Measurements from ENCODE around the gene SYMPK.
A peak's percentile ranks its signal among the peaks of the same experiment; 100 is the strongest.

Gene SYMPK

DNA sequence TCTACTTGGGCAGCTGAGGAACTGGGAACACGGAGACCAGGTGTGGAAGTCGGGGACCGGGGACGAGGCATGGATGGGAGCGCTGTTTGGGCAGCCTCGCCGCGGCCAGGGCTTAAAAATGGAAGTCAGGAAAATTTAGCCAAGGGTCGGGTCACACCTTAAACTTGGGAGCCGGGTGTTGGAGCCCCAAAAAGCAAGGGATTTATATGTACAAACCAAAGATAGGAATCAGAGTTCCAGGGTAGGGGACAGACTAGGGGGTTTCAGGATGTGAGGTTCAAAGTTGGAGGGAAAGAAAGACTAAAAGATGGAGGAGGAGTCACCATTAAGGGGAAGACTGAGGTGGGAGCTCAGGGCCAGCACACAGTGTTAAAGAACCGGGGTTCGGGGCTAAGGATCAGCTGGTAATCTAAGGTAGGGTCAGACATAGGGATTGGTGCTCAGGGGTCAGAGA, 1.7 kb upstream of the SYMPK start:
- Mint-ChIP-seq H3K27ac (no peak overlapping the region), H3K4me3 (peak overlapping the region; percentile 59)

DNA sequence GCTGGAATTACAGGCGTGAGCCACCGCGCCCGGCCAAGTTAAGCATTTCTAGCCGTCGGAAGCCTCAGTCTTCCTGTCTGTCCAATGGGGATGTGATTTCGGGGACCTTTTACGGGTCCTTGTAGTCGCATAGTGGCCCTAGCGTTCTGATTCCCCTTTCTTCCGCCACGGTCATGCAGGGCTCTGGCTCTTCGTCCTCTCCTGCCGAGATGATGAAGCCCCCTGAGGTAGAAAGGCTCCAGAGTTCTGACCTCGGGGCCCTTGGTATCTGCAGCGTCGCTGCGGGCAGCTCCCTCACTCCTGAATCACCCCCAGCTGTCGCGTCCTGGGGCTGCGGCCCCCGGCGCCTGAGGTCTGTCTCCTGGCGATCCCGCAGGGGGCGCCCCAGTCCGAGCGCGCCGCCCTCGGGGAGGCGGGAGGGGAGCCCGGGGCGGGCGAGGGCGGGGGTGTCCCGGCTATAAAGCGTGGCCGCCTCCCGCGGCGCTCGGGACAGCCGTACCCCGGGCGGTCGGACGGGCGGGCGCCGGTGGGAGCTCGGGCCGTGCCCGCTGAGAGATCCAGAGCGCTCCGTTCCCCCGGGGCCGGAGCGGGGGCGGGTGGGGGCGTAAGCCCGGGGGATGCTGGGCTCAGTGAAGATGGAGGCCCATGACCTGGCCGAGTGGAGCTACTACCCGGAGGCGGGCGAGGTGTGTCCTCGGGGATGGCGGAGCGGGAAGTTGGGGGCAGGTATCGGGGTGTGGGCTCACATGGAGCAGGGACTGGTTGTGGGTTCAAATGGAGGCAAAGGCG, 1.1 kb upstream of the SYMPK start, which contains the start of gene FOXA3:
Gene FOXA3, plus strand, starts transcription at position 487 of the 789 bp plus-strand sequence. Its CDS starts 131 bp downstream, at position 618.
- DNase-seq (peak; percentile 75), ATAC-seq (peak; percentile 22)
- no peaks in the 10 kb centered on the region for H3K9me3 Mint-ChIP-seq
- peaks cover 31% of the 10 kb centered on the region for H3K4me1 Mint-ChIP-seq
- H3K27me3 Mint-ChIP-seq = peaks cover 27% of the 10 kb centered on the region
- peak within 1 kb of the TSS; percentile 98 for H3K4me3 Mint-ChIP-seq
- H3K36me3 Mint-ChIP-seq (ENCODE audit: low read depth) = peaks cover 10% of the 10 kb centered on the region
- H3K27ac Mint-ChIP-seq = peak within 1 kb of the TSS; percentile 99

More for the DNA sequence above, 1.7 kb upstream of the SYMPK start:
- Mint-ChIP-seq H3K4me1 (peaks cover 31% of the 10 kb centered on the region), H3K9me3 (no peaks in the 10 kb centered on the region), H3K36me3 (ENCODE audit: low read depth) (peaks cover 5% of the 10 kb centered on the region), H3K27me3 (peaks cover 27% of the 10 kb centered on the region)
- no peak for ATAC-seq
- DNase-seq = no peak

DNA sequence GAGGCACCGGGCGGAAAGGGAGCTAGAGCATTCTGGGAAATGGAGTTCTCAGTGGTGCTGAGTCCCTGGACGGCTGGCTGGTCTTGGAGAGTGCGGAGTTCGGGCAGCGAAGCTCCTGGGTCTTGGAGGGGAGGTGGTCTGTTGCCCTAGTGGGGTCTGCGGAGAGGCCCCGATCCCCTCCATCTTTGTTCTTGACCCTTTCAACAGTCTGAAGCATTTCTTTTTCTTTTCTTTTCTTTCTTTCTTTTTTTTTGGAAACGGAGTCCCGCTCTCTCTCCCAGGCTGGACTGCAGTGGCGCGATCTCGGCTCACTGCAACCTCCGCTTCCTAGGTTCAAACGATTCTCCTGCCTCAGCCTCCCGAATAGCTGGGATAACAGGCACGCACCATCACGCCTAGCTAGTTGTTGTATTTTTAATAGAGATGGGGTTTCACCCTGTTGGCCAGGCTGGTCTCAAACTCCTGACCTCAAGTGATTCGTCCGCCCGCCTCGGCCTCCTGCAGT, 440 bp upstream of the SYMPK start:
- H3K4me3 Mint-ChIP-seq = peak overlapping the region; percentile 98

DNA sequence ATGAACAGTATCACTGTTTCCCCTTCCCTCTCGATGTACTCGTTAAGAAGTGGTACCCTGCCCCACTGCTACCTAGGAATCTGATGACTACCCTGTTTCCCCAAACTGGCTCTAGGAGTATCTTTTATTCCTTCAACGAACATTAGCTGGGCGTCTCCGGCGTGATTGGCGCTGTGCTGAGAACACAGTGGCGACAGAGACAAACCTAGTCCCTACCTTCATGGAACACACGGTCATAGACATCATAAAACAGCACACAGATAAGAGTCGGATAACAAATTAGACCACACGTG, 730 bp downstream of the SYMPK start:
- H3K9me3 Mint-ChIP-seq = no peaks in the 10 kb centered on the region
- peaks cover 27% of the 10 kb centered on the region for H3K27me3 Mint-ChIP-seq
- H3K27ac Mint-ChIP-seq = peak overlapping the region; percentile 99
- peaks cover 20% of the 10 kb centered on the region for H3K36me3 Mint-ChIP-seq (ENCODE audit: low read depth)
- H3K4me1 Mint-ChIP-seq = peaks cover 34% of the 10 kb centered on the region
- ATAC-seq (no peak), DNase-seq (no peak)
- peak overlapping the region; percentile 98 for H3K4me3 Mint-ChIP-seq

More for the DNA sequence above, 440 bp upstream of the SYMPK start:
- Mint-ChIP-seq H3K27me3 (peaks cover 27% of the 10 kb centered on the region), H3K36me3 (ENCODE audit: low read depth) (peaks cover 14% of the 10 kb centered on the region), H3K9me3 (no peaks in the 10 kb centered on the region), H3K4me1 (peaks cover 31% of the 10 kb centered on the region), H3K27ac (peak overlapping the region; percentile 99)
- no peak for ATAC-seq
- DNase-seq = no peak

DNA sequence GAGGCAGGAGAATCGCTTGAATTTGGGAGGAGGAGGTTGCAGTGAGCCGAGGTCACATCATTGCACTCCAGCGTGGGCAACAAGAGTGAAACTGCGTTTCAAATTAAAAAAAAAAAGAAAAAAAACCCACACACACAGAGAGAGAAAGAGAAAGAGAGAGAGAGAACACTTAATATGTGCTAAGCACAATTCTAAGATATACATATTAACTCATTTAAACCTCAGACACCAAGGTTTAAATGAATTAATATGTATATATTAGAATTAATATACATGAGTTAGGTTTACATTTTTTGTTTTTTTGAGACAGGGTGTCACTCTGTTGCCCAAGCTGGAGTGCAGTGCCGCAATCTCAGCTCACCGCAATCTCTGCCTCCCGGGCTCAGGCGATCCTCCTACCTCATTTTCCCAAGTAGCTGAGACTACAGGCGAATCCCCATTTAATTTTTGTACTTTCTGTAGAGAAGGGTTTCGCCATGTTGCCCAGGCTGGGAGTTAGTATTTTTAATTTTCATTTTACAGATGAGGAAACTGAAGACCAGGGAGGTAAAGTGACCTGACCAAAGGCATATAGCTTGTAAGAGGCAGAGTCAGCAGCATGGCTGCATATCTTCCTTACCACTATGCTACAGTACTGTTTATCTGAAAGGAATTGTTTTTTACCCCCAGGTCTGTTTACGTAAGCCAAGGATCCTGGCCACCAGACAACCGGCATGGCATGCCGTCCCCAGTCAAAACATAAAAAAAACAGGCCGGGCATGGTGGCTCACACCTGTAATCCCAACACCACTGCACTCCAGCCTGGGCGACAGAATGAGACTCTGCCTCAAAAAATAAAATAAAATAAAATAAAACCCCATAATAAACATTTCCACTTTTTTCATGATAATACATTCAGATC, 2.3 kb downstream of the SYMPK start:
- peak overlapping the region; percentile 6 for H3K4me3 Mint-ChIP-seq
- no peaks in the 10 kb centered on the region for H3K9me3 Mint-ChIP-seq
- DNase-seq = no peak
- H3K4me1 Mint-ChIP-seq = peaks cover 34% of the 10 kb centered on the region
- no peak overlapping the region for H3K27ac Mint-ChIP-seq
- no peak for ATAC-seq
- H3K36me3 Mint-ChIP-seq (ENCODE audit: low read depth) = peaks cover 23% of the 10 kb centered on the region
- peaks cover 23% of the 10 kb centered on the region for H3K27me3 Mint-ChIP-seq

DNA sequence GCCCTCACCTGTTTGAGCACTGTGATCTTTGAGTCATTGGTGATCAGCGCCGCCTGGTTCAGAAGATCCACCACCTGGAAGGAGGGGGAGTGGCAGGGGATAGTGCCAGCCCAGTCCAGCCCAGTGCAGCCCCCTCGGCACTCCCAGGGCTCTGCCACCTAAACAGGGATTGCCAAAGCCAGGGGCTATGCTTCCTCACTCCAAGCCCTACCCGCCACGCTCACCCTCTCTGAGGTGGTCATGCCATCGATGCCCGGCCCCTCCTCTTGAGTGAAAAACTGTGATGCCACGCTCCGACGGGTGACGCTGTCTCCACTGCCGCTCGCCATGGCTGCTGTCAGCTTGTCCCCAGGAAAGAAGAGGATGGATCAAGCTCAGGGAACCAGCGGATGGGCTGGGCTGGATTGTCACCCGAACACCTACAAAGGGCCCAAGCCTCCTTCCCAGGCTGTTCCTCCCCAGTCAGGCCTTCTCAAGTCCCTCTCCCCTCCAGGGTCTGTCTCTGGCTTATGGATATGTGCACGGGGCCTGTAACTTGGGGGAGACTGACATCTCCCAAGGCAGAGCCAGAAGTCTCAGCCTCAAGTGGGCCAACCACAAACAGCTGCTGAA, 8.7 kb downstream of the SYMPK start:
- Mint-ChIP-seq H3K36me3 (ENCODE audit: low read depth) (peaks cover 49% of the 10 kb centered on the region), H3K27me3 (no peaks in the 10 kb centered on the region), H3K27ac (no peak overlapping the region), H3K4me3 (no peak overlapping the region), H3K9me3 (no peaks in the 10 kb centered on the region), H3K4me1 (peaks cover 3% of the 10 kb centered on the region)
- ATAC-seq (no peak), DNase-seq (no peak)

DNA sequence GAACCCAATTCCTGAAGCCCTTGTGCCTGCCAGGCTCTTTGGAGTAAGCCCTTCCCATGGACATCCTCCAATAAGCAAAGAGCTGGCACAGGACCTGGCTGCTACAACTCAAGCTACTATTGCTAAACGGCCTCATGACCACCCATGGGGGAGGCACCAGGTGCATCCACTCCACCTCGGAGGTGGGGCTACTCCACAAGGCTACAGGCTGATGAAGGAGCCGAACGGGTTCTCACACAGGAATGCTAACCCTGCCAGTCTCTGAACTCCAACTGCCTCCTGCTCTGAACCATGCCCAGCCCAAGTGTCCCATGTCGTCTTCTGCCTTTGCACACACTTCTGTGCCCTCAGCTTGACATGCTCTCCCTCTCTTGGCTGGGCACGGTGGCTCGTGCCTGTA, 10.0 kb downstream of the SYMPK start:
- Mint-ChIP-seq H3K27ac (no peak overlapping the region), H3K36me3 (ENCODE audit: low read depth) (peaks cover 44% of the 10 kb centered on the region), H3K9me3 (no peaks in the 10 kb centered on the region), H3K4me1 (no peaks in the 10 kb centered on the region), H3K4me3 (no peak overlapping the region), H3K27me3 (no peaks in the 10 kb centered on the region)
- DNase-seq = no peak
- no peak for ATAC-seq

DNA sequence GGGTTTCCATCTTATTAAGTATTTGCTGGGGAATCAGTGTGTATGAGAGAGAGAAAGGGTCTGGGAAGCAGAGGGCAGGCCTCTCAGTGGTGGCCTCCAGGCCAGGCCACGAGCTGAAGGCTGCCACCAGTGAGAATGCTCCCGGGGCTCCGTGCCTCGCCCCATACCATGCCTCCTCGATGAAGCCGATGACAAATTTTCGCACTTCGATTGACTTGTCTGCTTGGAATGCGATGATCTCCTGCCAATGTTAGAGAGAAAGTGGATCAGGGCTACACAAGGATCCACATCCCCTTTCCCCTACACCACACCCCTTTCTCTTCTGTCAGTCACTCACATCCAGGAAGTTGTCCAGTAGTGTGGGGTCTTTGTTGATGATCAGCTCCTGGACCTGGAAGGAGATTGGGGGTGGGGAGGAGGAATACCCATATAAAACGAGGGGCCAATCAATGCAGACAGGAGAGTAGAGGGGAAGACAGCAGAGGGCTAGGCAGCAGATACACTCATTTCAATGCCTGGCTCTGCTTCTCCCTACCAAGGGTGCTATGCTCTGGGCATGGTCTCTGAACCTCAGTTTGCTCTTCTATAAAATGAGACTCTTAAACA, 10.7 kb downstream of the SYMPK start:
- DNase-seq (no peak), ATAC-seq (no peak)
- Mint-ChIP-seq H3K27me3 (no peaks in the 10 kb centered on the region), H3K4me1 (no peaks in the 10 kb centered on the region), H3K4me3 (no peak overlapping the region), H3K9me3 (no peaks in the 10 kb centered on the region), H3K36me3 (ENCODE audit: low read depth) (peaks cover 46% of the 10 kb centered on the region), H3K27ac (no peak overlapping the region)

DNA sequence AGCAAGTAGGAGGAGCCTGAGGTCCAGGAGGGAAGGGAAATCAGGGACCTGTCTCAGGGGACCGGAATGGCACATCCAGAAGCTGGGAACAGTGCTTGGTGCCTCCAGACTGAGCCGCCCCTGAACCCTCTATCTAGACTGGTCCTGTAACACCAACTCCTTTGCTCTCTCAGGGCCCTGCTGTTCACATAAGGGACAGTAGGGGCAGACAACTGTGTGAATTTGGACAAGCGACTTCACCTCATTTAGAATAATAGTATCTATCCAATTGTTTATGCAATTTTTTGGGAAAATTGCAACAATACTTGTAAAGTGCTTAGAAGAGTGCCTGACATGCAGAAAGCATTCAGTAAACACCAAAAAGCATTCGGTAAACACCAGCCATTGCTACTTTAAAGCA, 14.0 kb downstream of the SYMPK start:
- DNase-seq (no peak), ATAC-seq (no peak)
- H3K36me3 Mint-ChIP-seq (ENCODE audit: low read depth) = peaks cover 54% of the 10 kb centered on the region
- no peak overlapping the region for H3K4me3 Mint-ChIP-seq
- H3K27me3 Mint-ChIP-seq = no peaks in the 10 kb centered on the region
- no peaks in the 10 kb centered on the region for H3K9me3 Mint-ChIP-seq
- no peak overlapping the region for H3K27ac Mint-ChIP-seq
- H3K4me1 Mint-ChIP-seq = no peaks in the 10 kb centered on the region

DNA sequence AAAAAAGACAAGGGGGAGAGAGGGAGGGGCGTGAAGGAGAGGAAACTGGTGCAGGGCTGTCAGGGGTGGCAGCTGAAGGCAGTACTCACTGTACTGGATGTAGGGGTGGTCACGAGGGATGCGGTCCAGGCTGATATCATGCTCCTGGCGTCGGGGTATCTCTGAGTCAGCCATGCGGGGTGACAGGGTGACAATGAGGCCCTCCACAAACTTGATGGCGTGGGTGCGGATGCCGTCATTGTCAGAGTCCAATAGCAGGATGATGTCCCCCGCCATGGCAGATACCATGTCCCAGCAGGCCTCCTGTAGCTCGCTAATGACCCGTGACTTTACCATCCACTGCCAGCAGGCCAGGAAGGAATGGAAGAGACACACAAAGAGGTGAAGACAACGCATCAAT, 15.3 kb downstream of the SYMPK start:
- H3K9me3 Mint-ChIP-seq = no peaks in the 10 kb centered on the region
- ATAC-seq (no peak), DNase-seq (no peak)

DNA sequence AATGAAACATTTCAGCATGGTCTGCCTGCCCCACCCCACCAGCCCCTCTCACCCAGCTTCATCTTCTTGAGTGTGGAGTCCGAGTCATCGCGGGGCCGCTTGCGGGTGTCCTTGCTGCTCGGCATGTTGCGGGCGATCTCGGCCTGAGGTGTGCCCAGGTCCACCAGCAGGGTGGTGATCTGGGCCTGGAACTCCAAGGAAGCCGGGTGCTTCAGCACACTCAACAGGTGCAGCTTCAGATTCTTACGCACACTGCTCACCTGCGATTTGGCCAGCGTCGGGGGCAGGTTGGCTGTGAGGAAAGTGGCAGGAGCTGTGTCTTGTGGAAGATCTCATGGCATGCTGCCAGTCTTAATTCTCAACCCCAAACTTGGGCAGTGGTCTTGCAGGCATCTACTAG, 20.7 kb downstream of the SYMPK start:
- H3K27ac Mint-ChIP-seq = no peak overlapping the region
- no peaks in the 10 kb centered on the region for H3K4me1 Mint-ChIP-seq
- H3K36me3 Mint-ChIP-seq (ENCODE audit: low read depth) = peaks cover 69% of the 10 kb centered on the region
- ATAC-seq = no peak
- no peak overlapping the region for H3K4me3 Mint-ChIP-seq
- no peaks in the 10 kb centered on the region for H3K9me3 Mint-ChIP-seq
- no peak for DNase-seq
- no peaks in the 10 kb centered on the region for H3K27me3 Mint-ChIP-seq

More for the DNA sequence above, 15.3 kb downstream of the SYMPK start:
- Mint-ChIP-seq H3K27me3 (no peaks in the 10 kb centered on the region), H3K4me3 (no peak overlapping the region), H3K27ac (no peak overlapping the region), H3K36me3 (ENCODE audit: low read depth) (peaks cover 58% of the 10 kb centered on the region), H3K4me1 (no peaks in the 10 kb centered on the region)

DNA sequence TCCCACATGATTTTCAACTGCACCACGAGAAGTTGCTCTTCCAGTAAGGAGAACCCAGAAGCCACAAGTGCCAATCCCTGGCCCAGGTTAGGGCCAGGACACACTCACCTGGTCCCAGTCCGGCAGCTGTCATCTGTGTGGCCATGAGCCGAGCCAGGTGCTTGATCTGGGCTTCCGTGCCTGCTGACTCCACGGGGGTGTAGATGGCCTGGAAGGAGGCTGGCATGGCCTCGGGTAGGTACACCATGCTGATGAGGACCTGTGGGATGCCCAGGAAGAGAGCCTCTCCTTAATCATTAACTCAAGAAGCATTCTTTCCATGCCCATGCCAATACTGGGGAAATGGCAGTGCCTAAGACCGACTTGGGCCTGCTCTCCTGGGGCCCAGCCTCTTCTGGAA, 28.0 kb downstream of the SYMPK start:
- H3K4me1 Mint-ChIP-seq = no peaks in the 10 kb centered on the region
- no peaks in the 10 kb centered on the region for H3K27me3 Mint-ChIP-seq
- H3K9me3 Mint-ChIP-seq = no peaks in the 10 kb centered on the region
- no peak overlapping the region for H3K4me3 Mint-ChIP-seq
- DNase-seq (no peak), ATAC-seq (no peak)
- no peak overlapping the region for H3K27ac Mint-ChIP-seq
- peaks cover 65% of the 10 kb centered on the region for H3K36me3 Mint-ChIP-seq (ENCODE audit: low read depth)

DNA sequence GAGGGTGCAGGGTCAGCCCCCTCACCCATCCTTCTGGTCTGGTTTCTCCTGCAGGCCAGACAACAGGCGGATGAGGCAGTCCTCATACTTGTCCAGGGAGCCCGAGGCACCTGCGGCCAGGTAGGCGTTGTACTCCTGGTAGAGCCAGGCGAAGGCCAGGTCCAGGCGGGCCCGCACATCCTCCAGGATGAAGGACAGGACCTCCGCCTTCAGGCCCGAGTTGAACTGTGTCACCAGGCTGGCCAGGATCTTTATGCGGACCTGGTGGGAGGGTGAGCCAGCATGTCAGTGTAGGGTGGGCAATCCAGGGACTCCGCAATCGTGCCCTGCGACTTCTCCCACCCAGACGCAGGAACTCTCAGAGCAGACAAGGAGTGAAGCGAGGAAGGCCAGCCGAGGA, 34.0 kb downstream of the SYMPK start:
- Mint-ChIP-seq H3K36me3 (ENCODE audit: low read depth) (peaks cover 47% of the 10 kb centered on the region), H3K4me3 (no peak overlapping the region), H3K4me1 (no peaks in the 10 kb centered on the region), H3K27ac (no peak overlapping the region), H3K9me3 (no peaks in the 10 kb centered on the region), H3K27me3 (no peaks in the 10 kb centered on the region)
- DNase-seq (no peak), ATAC-seq (no peak)

DNA sequence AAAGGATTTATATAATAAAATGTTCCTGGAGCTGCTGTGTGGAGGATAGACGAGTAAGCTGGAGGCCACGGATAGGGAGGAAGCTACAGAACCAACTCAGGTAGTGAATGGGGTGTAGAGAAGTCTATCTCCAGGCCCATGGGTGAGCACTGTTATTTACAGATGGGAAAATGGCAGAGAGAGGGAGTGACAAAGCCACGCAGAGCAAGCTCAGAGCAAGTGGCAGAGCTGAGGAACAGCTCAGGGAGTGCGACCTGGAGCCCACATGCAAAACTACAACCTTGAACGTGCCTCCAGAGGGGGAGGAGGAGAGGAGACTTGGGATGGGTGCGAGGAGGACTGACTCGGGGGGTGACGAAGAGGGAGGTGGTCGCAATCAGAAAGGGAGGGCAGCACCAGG, 34.4 kb downstream of the SYMPK start:
- H3K4me1 Mint-ChIP-seq = no peaks in the 10 kb centered on the region
- no peaks in the 10 kb centered on the region for H3K9me3 Mint-ChIP-seq
- DNase-seq (no peak), ATAC-seq (no peak)
- no peak overlapping the region for H3K27ac Mint-ChIP-seq
- H3K4me3 Mint-ChIP-seq = no peak overlapping the region
- H3K27me3 Mint-ChIP-seq = no peaks in the 10 kb centered on the region
- peaks cover 46% of the 10 kb centered on the region for H3K36me3 Mint-ChIP-seq (ENCODE audit: low read depth)
